Measurements from ENCODE around the gene SCN1B.
"Not testable (repeated sequence)": the region's sequence is repeated elsewhere in the genome, so short reads cannot be mapped to it uniquely, and the experiment has no call there.

SCN1B gene

DNA sequence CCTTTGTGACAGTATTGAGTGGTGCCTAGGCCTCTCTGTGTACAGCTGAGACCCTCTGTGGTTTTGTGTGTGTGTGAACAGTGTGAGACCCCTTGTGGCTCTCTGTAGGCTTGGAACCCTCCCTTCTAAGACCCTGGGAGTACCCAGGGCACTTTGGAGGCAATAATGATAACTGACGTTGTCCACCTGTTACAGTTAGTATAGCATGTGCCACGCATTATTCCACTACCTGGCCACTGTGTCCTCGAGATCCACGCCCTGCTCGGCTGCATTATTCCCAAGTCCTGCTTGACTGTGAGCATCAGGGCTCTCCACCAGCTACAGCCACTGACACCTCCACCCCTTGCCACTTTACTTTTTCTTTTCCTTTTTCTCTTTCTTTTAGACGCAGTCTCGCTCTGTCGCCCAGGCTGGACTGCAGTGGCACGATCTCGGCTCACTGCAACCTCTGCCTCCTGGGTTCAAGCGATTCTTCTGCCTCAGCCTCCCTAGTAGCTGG, 28.2 kb upstream of the SCN1B start:
- DNase-seq = no peak

DNA sequence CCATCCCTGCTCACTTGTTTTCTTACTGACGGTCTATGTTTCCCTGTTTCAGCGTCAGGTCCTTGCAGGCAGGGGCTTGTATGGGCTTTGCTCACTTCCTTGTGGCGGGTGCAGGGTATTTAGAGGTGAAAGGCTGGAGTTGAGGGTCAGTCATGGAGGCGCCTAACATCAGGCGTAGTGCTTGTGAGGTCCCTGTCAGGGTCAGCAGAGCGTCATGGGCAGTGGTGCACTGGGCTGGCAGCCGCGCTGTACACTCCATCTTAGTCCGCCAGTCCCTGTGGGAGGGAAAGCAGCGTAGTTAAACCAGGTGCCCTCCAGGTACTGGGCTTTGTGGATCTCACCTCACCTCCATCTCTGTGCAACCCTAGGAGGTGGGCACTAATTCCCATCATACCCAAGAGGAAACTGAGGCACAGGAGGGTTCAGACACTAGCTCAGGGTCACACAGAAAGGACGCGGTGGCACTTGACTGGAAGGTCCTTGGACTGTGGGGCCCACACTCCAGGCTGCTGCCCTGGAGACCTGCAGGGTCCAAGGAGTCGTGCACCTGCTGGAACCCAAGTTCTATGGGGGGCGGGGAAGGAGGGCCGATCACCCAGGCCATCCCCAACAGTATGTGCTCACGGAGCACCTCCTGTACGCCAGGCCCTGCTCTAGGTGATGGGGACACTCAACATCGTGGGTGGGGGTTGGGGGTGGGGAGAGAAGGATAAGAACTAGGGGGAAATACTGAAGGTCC, 25.6 kb upstream of the SCN1B start:
- no peak for DNase-seq

DNA sequence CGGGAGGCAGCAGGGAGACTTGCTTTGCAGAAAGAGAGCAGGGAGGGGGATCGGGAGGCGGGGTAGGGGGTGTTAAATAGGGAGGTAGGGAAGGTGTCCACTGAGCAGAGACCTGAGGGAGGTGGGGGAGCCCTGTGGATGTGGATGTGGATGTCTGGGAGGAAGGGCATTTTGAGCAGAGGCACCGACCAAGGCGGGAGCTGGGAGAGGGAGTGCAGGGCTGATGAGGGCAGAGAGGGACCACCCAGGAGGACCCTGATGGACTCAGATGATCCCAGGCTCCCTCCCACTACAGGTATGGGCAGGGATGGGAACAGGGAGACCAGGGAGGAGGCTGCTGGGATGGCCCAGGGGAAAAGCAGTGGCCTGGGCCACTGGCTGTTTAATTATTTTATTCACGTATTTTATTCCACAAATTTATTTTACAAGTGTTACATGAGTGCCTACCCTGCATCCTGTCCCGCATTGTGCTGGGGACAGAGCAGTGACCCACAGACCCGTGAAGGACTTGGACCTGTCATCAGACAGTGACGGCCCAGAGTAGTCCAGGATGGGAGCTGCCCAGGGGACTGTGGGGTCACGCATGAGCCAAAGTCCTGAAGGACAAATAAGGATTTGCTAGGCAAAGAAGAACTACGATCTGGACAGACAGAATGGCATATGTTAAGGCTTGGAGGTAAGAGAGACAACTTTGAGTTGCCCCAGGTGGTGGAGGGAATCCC, 24.9 kb upstream of the SCN1B start:
- no peak for DNase-seq

DNA sequence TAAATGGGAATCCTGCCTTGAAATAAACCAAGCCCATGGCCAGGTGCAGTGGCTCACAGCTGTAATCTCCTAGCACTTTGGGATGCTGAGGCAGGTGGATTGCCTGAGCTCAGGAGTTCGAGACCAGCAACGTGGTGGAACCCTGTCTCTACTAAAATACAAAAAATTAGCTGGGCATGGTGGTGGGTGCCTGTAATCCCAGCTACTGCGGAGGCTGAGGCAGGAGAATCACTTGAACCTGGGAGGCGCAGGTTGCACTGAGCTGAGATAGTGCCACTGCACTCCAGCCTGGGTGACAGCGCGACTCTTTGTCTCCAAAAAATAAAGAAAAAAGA, 24.3 kb upstream of the SCN1B start:
- not testable (repeated sequence) for DNase-seq

DNA sequence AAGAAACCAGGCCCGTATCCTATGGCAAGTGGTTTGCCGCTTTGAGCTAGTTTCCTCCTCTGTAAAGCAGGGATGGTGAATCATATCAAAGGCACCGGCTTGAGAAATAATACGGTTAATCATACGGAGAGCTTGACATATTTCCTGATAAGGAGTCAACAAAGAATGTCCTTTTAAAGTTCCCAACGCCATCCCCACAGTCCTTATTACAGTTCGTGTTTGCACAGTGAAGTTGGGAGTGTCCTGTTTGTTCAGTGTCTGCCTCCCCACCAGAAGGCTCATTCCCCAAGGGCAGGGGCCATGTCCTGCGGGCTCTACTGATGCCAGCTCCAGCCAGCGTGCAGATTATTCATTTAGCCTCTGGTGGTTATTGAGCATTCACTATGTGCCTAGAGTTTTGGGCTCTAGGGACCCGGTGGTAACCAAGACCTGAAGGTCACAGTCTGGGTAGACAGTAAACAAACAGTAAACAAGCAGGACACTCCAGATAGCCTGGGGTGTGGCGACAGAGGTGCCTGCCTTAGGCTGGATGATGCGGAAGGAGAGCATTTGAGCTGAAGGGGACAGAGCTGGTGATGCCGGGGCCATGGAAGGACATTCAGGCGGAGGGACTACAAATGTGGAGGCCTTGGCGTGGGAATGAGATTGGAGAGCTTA, 23.8 kb upstream of the SCN1B start:
- DNase-seq = no peak

DNA sequence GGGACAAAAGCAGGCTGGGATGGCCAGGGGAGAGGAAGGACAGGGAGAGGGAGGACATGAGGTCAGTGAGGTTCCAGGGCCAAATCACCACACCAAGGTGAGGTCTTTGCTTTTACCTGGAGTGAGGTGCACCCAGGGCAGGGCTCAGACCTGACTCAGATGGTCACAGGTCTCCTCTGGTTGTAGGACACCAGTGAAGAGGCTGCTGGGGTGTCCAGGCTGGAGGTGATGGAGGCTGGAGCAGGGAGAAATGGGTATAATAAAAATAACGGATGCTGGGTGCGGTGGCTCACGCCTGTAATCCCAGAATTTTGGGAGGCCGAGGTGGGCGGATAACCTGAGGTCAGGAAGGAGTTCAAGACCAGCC, 23.3 kb upstream of the SCN1B start:
- DNase-seq = no peak

DNA sequence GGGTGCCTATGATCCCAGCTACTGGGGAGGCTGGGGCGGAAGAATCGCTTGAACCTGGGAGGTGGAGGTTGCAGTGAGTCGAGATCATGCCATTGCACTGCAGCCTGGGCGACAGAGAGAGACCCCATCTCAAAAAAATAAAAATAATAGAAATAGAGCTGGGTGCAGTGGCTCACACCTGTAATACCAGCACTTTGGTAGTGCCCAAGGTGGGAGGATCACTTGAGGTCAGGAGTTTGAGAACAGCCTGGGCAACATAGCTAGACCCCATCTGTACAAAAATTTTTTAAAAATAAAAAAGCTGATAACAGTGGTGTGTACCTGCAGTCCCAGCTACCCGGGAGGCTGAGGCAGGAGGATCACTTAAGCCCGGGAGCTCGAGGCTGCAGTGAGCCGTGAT, 22.8 kb upstream of the SCN1B start:
- DNase-seq = not testable (repeated sequence)

DNA sequence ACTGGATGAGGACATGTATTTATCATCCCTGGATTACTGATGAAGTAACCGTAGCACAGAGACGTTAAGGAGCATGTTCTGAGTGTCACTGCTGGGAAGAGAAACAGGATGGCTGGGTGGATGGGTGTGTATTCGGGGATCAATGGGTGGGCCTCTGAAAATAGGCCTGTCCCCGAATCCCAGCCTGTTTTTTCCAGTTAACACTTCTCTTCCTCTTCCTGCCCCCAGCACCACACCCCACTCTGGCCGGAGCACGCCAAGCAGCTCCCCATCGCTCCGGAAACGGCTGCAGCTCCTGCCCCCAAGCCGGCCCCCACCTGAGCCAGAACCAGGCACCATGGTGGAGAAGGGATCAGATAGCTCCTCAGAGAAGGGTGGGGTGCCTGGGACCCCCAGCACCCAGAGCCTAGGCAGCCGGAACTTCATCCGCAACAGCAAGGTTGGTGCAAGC, 21.4 kb upstream of the SCN1B start:
- DNase-seq = no peak

DNA sequence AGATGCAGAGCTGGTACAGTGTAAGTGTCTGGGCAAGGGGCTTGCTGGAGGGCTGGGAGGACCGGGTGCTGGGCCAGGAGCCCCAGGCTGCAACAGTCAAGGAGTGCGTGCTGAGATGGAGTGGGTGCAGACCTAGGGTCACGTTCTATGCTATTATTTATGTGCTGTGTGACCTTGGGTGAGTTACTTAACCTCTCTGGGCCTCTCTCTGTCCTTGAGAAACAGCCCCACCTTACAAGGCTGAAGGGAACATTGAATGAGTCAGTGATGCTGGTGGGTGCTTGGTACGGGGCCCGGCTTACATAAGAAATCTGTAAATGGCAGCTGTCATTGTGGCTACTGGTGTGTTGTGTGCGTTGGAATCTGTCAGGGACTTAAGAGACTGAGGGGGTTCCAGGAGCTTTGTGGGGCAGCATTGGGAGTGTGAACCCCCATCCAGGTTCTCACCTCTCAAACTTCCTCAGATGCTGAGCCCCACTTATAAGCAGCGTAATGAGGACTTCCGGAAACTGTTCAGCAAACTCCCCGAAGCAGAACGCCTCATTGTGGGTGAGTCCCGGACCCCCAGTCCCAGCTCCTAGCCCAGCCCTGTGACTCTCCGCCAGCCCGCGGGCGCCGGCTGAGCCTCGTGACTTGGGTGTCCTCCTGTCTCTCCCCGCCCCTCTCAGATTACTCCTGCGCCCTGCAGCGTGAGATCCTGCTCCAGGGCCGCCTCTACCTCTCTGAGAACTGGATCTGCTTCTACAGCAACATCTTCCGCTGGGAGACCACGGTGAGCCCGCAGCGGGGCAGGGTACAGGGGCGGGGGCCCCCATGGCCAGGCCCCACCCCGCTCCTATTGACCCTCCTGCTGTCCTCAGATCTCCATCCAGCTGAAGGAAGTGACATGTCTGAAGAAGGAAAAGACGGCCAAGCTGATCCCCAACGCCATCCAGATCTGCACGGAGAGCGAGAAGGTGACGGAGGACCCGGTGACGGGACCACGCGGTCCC, 20.6 kb upstream of the SCN1B start:
- no peak for DNase-seq

DNA sequence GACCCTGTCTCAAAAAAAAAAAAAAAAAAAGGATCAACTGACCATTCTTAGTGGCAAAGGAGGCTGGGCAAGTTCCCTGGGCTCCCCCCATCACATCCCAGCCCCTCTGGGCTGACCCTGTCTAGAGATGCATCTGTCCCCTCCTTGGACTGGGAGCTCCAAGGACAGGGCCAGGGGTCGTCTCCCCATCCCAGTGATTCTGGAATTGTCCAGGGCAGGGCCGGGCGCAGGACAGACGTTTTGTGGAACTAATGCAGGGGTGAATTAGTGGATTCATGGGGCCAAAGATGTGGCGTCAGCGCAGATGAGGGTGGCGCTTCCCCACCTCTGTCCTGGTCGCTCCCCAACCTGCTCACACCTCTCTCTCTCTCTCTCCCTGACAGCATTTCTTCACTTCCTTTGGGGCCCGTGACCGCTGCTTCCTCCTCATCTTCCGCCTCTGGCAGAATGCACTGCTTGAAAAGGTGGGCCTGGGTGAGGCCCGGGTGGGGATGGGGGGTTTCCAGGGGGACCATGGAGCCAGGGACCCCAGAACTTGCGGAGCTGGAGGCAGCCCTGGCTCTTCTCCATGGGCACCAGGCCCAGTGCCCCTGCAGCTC, 19.1 kb upstream of the SCN1B start:
- no peak for DNase-seq

DNA sequence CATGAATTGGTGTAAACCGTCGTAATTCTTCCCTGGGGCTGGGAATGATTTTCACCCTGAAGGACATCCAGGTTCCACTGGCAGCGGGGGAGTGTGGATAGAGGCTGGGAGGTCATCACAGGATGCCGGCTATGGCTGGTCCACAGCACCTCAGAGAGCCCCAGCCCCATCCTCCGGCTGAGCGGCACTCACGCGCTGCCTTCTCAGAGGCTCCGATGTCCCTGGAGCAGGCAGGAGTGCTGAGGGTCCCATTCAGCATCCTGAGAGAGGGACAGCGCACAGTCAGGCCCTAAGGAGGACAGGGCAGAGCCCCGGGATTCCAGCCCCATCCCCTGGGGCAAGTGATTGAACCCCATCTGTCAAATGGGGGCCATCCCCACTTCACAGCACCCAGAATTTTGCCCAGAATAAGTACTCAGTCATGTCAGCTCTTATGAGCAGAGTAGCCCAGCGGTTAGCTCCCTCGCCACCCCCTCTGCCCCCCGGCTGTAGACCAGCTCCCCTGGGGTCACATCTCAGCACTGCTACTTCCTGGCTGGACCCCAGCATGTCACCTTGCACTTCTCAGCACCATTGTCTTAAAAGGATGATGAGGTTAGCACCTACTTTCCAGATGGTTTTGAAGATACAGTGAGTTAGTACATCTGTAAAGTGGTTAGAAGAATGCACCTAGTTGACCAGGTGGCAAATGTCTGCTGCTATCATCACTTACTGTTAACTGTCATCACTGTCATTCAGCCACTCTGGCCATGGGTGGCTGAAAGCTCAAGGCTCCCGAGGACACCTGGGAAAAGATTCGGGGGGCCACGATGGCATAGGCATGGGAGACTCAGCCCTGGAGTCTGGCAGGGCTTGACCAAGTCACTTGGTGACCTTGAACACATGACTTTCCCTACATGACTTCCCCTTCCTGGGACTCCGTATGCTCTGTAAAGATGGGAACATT, 18.3 kb upstream of the SCN1B start:
- DNase-seq = no peak

DNA sequence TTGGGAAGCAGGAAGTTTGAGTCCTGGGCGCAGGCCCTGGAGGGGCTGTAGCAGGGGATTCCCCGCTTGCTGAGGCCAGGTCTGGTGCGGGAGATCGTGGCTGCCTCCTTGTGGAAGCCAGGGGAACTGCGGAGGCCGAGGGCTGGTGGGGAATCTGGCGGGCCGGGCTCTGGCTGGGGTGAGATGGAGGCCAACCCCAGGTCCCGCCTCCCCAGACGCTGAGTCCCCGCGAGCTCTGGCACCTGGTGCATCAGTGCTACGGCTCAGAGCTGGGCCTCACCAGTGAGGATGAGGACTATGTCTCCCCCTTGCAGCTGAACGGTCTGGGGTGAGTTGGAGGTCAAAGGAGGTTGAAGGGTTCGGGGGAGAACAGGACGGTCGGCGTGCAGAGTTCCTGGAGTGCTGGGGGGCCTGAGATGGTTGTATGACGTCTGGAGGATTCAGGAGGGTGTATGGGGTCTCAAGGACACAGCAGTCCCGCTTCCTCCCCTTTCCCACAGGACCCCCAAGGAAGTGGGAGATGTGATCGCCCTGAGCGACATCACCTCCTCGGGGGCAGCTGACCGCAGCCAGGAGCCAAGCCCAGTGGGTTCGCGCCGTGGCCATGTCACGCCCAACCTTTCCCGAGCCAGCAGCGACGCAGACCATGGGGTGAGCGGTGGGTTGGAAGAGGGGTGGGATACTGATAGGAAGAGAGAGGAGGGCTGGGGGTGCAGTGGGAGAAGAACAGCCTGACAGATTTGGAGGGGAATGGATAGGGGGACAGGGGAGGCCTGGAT, 17.0 kb upstream of the SCN1B start:
- DNase-seq = peak; percentile 56 to 71 (median 60)

DNA sequence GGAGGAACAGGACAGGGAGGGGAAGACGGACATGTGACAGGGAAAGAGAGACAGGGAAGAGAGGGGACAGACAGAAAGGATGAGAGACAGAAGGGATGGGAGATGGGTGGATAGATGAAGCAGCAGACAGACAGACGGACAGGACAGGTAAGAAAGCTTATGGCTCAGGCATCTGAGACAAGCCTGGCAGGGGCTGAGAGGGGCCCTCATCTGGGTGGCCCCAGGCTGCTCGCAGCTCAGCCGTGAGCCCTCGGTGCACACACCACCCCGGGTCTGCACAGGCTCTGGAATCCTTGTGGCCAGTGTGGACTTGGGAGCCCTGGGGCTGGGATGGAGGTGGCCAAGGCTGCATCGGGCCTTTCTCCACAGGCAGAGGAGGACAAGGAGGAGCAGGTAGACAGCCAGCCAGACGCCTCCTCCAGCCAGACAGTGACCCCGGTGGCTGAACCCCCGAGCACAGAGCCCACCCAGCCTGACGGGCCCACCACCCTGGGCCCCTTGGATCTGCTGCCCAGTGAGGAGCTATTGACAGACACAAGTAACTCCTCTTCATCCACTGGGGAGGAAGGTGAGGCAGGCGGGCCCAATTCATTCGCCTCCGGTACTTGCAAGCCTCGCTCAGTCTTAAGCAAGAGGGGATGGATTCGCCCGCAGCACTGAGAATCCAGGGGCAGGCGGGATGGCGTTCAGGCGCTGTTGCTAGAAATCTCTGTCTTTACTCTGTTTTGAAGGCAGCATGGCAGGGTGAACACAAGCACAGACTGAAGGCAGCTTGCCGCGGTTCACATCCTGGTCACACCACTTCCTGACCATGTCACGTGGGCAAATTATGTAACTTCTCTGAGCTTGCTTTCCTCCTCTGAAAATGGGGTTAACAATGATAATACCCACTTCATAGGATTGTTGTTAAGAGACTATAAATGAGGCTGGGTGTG, 16.2 kb upstream of the SCN1B start:
- DNase-seq = peak in 3 of 4 experiments; percentile 10 to 55 (median 48)

DNA sequence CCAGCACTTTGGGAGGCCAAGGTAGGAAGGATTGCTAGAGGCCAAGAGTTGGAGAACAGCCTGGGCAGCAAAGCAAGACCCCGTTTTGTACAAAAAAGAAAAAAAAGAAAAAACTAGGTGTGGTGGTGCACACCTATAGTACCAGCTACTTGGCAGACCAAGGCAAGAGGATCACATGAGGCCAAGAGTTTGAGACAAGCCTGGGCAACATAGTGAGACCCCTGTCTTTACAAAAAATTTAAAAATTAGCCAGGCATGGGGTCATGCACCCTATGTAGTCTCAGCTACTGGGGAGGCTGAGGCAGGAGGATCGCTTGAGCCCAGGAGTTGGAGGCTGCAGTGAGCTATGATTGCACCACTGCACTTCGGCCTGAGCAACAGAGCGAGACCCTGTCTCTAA, 15.5 kb upstream of the SCN1B start:
- DNase-seq = not testable (repeated sequence)

DNA sequence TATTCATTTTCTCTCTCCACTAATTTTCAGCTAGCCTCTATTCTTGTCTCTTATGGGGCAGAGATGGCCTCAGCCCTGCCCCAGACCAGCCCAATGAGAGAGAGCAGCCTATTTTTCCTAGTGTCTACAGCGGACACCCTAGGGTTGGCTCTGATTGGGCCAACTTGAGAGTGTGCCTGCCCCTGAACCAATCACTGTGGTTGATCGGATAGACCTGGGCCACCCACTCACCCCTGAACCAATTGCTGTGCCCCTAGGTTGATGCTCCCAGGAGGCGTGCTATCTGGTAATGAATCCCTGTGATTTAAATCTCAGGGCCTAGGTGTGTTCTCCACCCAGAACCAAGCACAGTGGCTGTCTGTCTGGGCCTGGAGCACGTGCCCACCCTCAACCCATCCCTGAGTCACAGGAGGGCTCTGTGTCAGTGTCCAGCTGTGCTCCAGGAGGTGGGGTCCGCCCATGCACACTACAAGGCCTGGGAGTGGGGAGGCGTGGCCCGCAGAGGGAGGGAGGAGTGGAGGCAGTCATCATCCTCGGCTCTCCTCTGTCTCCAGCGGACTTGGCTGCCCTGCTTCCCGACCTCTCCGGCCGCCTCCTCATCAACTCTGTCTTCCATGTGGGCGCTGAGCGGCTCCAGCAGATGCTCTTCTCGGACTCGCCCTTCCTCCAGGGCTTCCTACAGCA, 14.9 kb upstream of the SCN1B start:
- DNase-seq = no peak

DNA sequence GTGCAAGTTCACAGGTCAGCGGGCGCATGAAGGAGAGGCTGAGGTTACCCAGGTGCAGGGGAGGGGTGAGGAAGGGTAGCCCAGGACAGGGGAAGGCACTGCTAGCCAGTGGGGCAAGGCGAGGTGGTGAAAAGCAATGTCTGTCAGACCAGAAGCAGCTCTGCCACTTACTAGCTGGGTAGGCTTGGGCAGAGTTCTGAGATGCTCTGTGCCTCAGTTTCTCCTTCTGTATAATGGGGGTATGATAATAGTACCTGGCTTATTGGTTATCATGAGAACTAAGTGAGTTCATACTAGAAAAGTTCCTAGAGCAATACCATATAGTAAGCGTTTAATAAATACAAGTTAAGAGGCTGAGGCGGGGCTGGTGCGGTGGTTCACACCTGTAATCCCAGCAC, 14.3 kb upstream of the SCN1B start:
- DNase-seq = no peak

DNA sequence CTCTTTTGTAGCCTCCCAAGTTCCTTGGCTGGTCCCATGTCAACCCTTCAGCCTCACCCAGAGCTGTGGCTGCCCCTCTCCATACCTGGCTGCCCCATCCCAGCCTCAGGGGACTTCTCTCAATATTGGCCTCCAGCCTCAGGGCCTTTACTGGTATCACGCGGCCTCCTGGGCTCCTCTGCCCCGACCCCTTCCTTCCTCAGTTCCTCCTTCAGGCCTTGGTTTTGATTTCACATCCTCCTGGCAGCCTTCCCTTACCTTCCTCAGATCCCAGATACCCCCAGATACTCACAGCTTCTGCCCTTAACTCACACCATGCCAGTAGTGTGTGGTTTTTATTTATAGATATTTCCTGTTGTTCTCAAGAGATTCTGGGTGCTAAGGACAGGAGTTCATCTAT, 12.8 kb upstream of the SCN1B start:
- no peak for DNase-seq

DNA sequence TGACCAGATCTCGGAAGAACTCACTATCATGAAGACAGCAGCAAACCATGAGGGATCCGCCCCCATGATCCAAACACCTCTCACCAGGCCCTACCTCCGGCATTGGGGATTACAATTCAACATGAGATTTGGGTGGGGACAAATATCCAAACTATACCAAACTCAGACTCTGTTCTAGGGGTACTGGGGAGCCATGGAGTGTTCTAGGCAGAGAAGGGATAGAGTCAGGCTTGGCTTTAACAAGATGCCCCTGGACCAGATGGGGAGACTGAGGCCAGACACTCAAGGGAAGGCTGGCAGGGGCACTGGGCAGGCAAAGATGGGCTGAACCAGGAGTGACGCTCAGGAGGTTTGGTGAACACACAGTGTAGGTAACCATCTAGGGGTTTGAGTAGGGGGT, 11.9 kb upstream of the SCN1B start:
- no peak for DNase-seq

DNA sequence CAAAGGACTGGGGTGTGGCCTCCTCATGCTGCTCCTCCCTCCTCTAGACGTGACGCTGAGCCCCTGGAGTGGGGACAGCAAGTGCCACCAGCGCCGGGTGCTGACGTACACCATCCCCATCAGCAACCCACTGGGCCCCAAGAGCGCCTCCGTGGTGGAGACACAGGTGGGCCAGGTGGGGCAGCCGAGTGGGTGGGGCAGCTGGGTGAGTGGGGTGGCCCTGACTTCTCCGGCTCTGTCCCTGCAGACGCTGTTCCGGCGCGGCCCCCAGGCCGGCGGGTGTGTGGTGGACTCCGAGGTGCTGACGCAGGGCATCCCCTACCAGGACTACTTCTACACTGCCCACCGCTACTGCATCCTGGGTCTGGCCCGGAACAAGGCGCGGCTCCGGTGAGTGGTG, 11.1 kb upstream of the SCN1B start:
- DNase-seq = no peak
